Left renal pelvis (tissue), 4 donors: ENCODE measurements around the gene PTDSS2. TPM values are rescaled to one million over a fixed set of nuclear protein-coding genes. Genes with fewer than 3 reads are reported as not detected.
A peak's percentile ranks its signal among the peaks of the same experiment; 100 is the strongest.
"Not testable (repeated sequence)": the region's sequence is repeated elsewhere in the genome, so short reads cannot be mapped to it uniquely, and the experiment has no call there.

Source experiments
- DNase-seq, 4 donors: peaks; one replicate each; pipeline ENCODE4 v3.0.0-alpha.2; 2013; ENCODE audit warnings: low read depth in 4 of 4, low spot score in 3 of 4
- polyA plus RNA-seq, 4 donors: library from polyadenylated mRNA; unstranded; fragments of 120-200 nt; gene quantifications; one replicate each; pipeline ENCODE4 v1.2.1, GENCODE V29; 2013; ENCODE audit not compliant: insufficient read length in 4 of 4

The PTDSS2 gene
- polyA plus RNA-seq, 4 donors = 22.9 to 46.4 (median 31.0) TPM

GRCh38 chr11:502288-503178 lies 52.5 kb downstream of the PTDSS2 start:
- DNase-seq = no peak

- no peak for DNase-seq
These were observed 53.3 kb downstream of the PTDSS2 start for GRCh38 chr11:503179-503981.

GRCh38 chr11:504053-504993 lies 54.2 kb downstream of the PTDSS2 start:
- DNase-seq = peak in 1 of 4 donors; percentile 19

- DNase-seq = no peak
These were observed 54.9 kb downstream of the PTDSS2 start for GRCh38 chr11:504994-505344.

- peak; percentile 87 to 93 (median 90) for DNase-seq
These were observed 56.3 kb downstream of the PTDSS2 start for GRCh38 chr11:506238-506994.

- peak; percentile 77 to 87 (median 84) for DNase-seq
These were observed 57.1 kb downstream of the PTDSS2 start, which contains the start of gene RNH1 for GRCh38 chr11:506995-507726. TSS of gene RNH1 (minus strand) at chr11:507242. CDS start at chr11:502162, 5,080 bp downstream.

GRCh38 chr11:507727-508515 lies 57.8 kb downstream of the PTDSS2 start:
- no peak for DNase-seq

GRCh38 chr11:508956-509355 lies 58.9 kb downstream of the PTDSS2 start:
- no peak for DNase-seq

- DNase-seq = no peak
These were observed 62.9 kb downstream of the PTDSS2 start for GRCh38 chr11:512761-513595.

- no peak for DNase-seq
These were observed 64.5 kb downstream of the PTDSS2 start for GRCh38 chr11:514606-515005.

GRCh38 chr11:515131-515530 lies 65.1 kb downstream of the PTDSS2 start:
- no peak for DNase-seq

- DNase-seq = no peak
These were observed 66.3 kb downstream of the PTDSS2 start for GRCh38 chr11:516400-516799.

- DNase-seq = not testable (repeated sequence)
These were observed 67.0 kb downstream of the PTDSS2 start for GRCh38 chr11:516918-517685.

GRCh38 chr11:518463-519202 lies 68.6 kb downstream of the PTDSS2 start:
- DNase-seq = peak in 1 of 4 donors; percentile 45

- DNase-seq = no peak
These were observed 70.5 kb downstream of the PTDSS2 start for GRCh38 chr11:520428-521176.
